Ishikawa (cell line): ENCODE data around the gene CNEP1R1.

Source experiments
- CEBPB ChIP-seq: IDR thresholded peaks from 2 replicates; pipeline ENCODE4 v1.6.1; 2012
- CREB1 ChIP-seq: IDR thresholded peaks from 2 replicates; pipeline ENCODE4 v1.6.1; 2012; ENCODE audit warnings: low read depth
- EGR1 ChIP-seq: IDR thresholded peaks from 2 replicates; pipeline ENCODE4 v1.6.1; 2012
- EP300 ChIP-seq: IDR thresholded peaks from 2 replicates; pipeline ENCODE4 v1.6.1; 2012; ENCODE audit warnings: borderline replicate concordance
- FOXM1 ChIP-seq: IDR thresholded peaks from 2 replicates; pipeline ENCODE4 v1.6.1; 2012; ENCODE audit warnings: low read depth, borderline replicate concordance
- NFIC ChIP-seq: IDR thresholded peaks from 2 replicates; pipeline ENCODE4 v1.6.1; 2012
- RAD21 ChIP-seq: IDR thresholded peaks from 2 replicates; pipeline ENCODE4 v1.6.1; 2012; ENCODE audit warnings: low read depth
- REST ChIP-seq: IDR thresholded peaks from 2 replicates; pipeline ENCODE4 v1.6.1; 2012; ENCODE audit warnings: low read depth, mild to moderate bottlenecking
- TAF1 ChIP-seq: IDR thresholded peaks from 2 replicates; pipeline ENCODE4 v1.6.1; 2012; ENCODE audit warnings: low read depth, mild to moderate bottlenecking
- TCF12 ChIP-seq: IDR thresholded peaks from 2 replicates; pipeline ENCODE4 v1.6.1; 2012; ENCODE audit warnings: low read depth
- TEAD4 ChIP-seq: IDR thresholded peaks from 2 replicates; pipeline ENCODE4 v1.6.1; 2012
- USF1 ChIP-seq: IDR thresholded peaks from 2 replicates; pipeline ENCODE4 v1.6.1; 2012
- ZBTB7A ChIP-seq: IDR thresholded peaks from 2 replicates; pipeline ENCODE4 v1.6.1; 2012; ENCODE audit warnings: low read depth
- TF ChIP-seq, protein P1 (sequence below): IDR thresholded peaks from 2 replicates; pipeline ENCODE4 v1.6.1; 2012

CNEP1R1 gene

GRCh38 chr16:50002190-50002589 lies 22.8 kb upstream of the CNEP1R1 start:
- TF ChIP-seq, protein P1, sequence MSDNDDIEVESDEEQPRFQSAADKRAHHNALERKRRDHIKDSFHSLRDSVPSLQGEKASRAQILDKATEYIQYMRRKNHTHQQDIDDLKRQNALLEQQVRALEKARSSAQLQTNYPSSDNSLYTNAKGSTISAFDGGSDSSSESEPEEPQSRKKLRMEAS: no peak
- TF ChIP-seq CEBPB (no peak), TCF12 (no peak), USF1 (no peak), FOXM1 (no peak), EP300 (no peak), EGR1 (no peak), REST (no peak)

- TF ChIP-seq TAF1: no peak
- no peak for TF ChIP-seq CREB1
- no peak for TF ChIP-seq NFIC
- TF ChIP-seq CEBPB: no peak
- TF ChIP-seq, protein P1: no peak
- TF ChIP-seq RAD21: no peak
- TF ChIP-seq TCF12: no peak
- no peak for TF ChIP-seq EP300
- TF ChIP-seq ZBTB7A: no peak
- TF ChIP-seq EGR1: no peak
- TF ChIP-seq REST: no peak
Observed at GRCh38 chr16:50004239-50004638, 20.8 kb upstream of the CNEP1R1 start.

- TF ChIP-seq REST: no peak
- TF ChIP-seq ZBTB7A: no peak
- no peak for TF ChIP-seq TAF1
- TF ChIP-seq FOXM1: no peak
- TF ChIP-seq TEAD4: no peak
- no peak for TF ChIP-seq CREB1
- no peak for TF ChIP-seq TCF12
- no peak for TF ChIP-seq EGR1
Observed at GRCh38 chr16:50006964-50007363, 18.1 kb upstream of the CNEP1R1 start.

- TF ChIP-seq REST (no peak), TCF12 (no peak), FOXM1 (no peak), ZBTB7A (no peak)
- TF ChIP-seq, protein P1: no peak
Observed at GRCh38 chr16:50007744-50008143, 17.3 kb upstream of the CNEP1R1 start.
